ENCODE data around the gene MAB21L4. TPM values are rescaled to one million over a fixed set of nuclear protein-coding genes. Genes with fewer than 3 reads are reported as not detected.
"Not testable (repeated sequence)": the region's sequence is repeated elsewhere in the genome, so short reads cannot be mapped to it uniquely, and the experiment has no call there.

MAB21L4 gene
- polyA plus RNA-seq, 3 donors: 0.37 to 0.48 TPM; not detected in 1

DNA sequence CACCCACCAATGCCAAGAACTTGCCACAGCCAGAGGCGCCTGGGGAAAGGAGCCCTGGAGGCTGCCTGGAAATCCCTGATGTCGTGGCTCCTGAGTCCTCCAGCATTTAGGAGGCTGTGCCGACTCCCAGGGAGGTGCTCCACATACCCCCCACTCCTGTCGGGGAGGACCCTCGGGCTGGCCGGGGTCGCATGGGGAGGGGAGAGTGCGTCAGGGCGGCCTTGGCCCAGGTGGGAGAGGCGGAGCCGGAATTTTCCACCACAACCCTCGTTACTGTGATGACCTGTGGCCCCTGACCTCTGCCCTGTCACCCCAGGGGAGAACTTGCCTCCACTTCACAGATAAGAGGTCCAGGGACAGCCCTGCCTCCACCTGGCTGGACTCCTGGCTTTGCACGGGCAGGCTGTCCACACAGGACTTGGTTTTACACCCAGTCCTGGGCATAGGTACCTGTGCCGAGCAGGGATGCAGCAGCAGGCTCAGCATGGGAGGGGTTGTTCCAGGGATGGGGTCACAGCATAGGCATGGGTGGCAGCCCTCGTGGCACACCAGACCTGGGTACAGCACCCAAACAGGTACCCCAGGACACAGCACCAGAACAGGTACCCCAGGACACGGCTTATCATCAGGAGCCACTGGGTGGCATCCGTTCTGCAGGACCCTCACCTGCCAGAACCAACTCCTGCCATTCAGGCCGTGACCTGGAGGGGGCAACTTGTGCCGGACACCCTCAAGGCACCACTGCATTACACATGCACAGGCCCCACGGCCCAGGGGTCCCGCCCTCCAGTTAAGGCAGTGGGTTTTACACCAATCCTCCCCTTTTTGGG lies 39.6 kb downstream of the MAB21L4 start:
- H3K27ac ChIP-seq (ENCODE audit: low read depth, low read length): no peak overlapping the region
- 76 to 85% (median 78%) methylated on average over 21 of the region's 21 CpGs for WGBS, 3 donors

DNA sequence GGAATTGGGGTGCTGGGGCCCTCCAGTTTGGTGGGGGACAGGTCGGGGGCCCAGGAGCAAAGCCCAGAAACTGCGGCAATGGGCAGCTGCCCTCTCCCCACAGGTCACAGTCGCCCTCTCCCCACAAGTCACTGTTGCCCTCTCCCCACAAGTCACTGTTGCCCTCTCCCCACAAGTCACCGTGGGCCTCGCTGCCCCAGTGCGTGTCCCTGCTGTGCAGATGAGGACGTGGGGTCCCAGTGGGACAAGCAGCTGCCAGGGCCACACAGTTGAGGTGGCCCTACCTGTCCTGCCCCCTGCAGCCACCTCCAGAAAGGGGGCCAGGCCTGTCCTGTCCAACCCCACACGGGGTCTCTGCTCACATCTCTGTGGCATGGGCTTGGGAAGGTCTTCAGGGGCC lies 40.3 kb downstream of the MAB21L4 start:
- H3K27ac ChIP-seq (ENCODE audit: low read depth, low read length): no peak overlapping the region
- 94 to 96% (median 96%) methylated on average over 8 of the region's 8 CpGs for WGBS, 3 donors

GRCh38 chr2:240852671-240853314 lies 43.2 kb downstream of the MAB21L4 start:
- 78 to 87% (median 81%) methylated on average over 15 of the region's 15 CpGs for WGBS, 3 donors

DNA sequence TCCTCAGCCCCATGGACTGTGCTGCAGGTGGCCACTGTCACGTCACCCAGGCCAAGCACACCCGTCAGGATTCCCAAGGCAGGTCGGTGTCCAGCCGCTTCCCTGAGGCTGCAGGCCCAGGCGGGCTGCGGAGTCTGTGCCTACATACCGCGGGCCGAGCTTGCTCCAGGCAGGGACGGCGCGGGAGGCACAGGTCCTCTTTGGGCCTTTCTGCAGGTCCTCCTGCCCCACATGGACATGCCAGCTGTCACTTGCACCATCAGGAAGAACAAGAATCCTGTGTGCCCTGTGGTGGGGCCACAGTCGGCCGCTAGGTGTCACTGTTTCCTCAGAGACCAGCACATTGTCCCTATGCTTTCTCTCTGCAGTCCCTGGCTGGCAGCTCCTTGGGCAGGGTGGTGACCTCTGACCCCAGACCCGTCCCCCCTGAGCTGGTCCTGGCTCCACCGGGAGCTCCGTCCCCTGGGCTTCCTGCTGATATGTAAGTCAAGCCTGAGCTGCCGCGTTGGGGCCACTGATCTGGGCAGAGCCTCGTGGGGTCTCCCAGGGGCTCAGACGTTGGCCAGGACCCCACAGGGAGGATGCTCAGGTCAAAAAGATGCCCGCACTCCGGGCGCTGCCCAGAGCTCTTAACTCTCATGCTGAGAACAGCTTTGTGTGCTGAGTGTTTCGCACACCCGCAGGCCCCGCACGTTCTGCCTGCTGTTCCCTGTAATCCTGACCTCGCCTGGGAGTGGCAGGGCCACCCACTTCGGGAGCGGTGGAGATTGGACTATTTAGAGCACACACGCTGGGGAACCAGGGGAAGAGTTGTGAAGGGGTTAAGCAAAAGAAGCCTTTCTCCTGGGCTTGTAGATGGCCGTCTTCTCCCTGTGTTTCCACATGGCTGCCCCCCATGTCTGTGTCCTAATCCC lies 44.6 kb downstream of the MAB21L4 start:
- no peak overlapping the region for H3K27ac ChIP-seq (ENCODE audit: low read depth, low read length)
- WGBS, 3 donors: 39 to 41% (median 41%) methylated on average over 33 of the region's 33 CpGs

More at GRCh38 chr2:240852671-240853314, 43.2 kb downstream of the MAB21L4 start:
- no peak overlapping the region for H3K27ac ChIP-seq (ENCODE audit: low read depth, low read length)

- H3K27ac ChIP-seq (ENCODE audit: low read depth, low read length): no peak overlapping the region
- WGBS, 3 donors: 51 to 67% (median 65%) methylated on average over 11 of the region's 11 CpGs
These were observed 45.2 kb downstream of the MAB21L4 start for GRCh38 chr2:240850756-240851077.

DNA sequence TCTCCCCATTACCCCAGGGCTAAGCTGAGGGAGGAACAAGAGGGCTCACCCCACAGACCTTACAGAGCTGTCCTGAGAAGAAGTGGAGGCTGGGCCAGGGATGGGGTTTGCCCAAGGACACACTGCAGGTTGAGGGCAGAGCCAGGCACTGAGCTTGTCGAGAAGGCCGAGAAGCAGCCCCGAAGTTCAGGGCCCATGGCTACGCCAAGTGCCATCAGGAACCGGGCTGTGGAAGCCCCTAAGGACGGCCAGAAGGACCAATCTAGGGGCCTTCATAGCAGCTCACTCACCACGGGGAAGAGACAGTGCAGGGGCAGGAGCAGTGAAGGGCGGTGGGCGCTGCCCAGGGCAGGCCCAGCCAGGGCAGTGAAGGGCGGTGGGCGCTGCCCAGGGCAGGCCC lies 45.9 kb downstream of the MAB21L4 start:
- H3K27ac ChIP-seq (ENCODE audit: low read depth, low read length): no peak overlapping the region
- 82 to 89% (median 84%) methylated on average over 8 to 11 of the region's 11 CpGs for WGBS, 3 donors

GRCh38 chr2:240848900-240849680 lies 46.9 kb downstream of the MAB21L4 start:
- WGBS, 3 donors: 78 to 85% (median 78%) methylated on average over 12 of the region's 12 CpGs

GRCh38 chr2:240847817-240848216 lies 48.1 kb downstream of the MAB21L4 start:
- 90 to 93% (median 92%) methylated on average over 11 to 13 of the region's 13 CpGs for WGBS, 3 donors
- H3K27ac ChIP-seq (ENCODE audit: low read depth, low read length): no peak overlapping the region

More at GRCh38 chr2:240848900-240849680, 46.9 kb downstream of the MAB21L4 start:
- no peak overlapping the region for H3K27ac ChIP-seq (ENCODE audit: low read depth, low read length)

DNA sequence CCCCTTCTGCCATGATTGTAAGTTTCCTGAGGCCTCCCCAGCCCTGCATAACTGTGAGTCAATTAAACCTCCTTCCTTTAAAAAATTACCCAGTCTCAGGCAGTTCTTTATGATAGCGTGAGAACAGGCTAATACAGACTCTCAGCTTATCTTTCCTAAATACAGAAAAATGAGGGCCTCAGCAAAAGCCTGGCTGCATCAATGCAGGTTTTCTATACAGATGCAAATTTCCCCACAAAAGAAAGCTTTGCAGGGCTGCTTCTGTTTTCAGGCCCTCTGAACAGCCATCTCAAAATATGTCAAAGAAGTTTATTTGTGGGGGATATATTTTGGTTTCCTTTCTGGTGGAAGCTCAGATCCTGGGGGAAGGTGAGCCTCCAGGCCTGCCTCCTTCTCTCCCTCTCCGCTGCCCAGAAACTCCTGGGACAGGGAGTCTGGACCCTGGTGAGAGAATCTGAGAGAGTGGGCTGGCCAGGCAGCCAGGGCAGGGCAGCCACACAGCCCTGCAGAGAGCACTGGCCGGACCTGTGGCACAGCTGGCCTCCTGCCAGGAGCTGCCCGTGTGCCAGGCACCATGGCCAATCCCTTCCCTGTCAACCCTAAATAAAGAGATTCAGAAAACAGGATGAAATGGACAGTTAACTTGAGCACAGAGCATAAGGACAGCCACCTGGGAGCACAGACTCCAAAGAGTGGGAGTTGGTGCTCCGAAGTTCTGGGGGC lies 48.9 kb downstream of the MAB21L4 start:
- H3K27ac ChIP-seq (ENCODE audit: low read depth, low read length): no peak overlapping the region
- 45 to 80% (median 63%) methylated on average over 5 of the region's 5 CpGs for WGBS, 3 donors

GRCh38 chr2:240846309-240846708 lies 49.6 kb downstream of the MAB21L4 start:
- not testable (repeated sequence) for H3K27ac ChIP-seq (ENCODE audit: low read depth, low read length)
- 77 to 90% (median 88%) methylated on average over 2 of the region's 2 CpGs for WGBS, 3 donors

DNA sequence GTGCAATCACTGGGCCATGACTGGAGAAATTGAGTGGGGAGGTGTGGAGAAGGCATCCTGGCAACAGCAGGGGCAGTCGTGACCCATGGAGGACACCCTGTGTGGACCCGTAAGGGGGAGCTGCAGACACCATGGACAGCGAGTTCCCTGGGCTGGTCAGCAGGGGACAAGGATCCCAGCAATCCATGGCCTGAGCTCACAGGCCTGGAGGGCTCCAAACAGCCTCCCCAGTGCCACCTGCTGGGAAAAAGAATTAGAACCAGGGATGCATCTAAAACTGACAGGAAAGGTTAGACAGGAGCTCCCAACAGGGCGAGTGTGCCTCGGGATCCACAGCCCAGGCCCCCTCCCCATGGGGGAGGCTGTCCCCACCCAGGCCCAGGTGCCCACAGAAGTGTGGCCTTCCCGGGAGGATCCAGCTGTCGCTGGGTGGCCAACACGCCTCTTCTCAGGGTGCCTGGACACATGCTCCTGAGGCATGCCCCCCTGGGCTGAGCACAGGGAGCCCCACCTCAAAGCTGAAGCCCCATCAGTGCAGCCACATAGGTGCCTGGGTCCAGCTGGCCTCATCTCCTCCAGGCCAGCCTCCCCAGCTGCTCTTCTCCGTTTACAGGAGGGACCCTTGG lies 55.4 kb downstream of the MAB21L4 start:
- no peak overlapping the region for H3K27ac ChIP-seq (ENCODE audit: low read depth, low read length)
- WGBS, 3 donors: 38 to 44% (median 42%) methylated on average over 8 to 9 of the region's 9 CpGs

- whole genome bisulfite sequencing, 3 donors: 77 to 88% (median 84%) methylated on average over 28 of the region's 28 CpGs
These were observed 56.5 kb downstream of the MAB21L4 start for GRCh38 chr2:240839152-240840143.

DNA sequence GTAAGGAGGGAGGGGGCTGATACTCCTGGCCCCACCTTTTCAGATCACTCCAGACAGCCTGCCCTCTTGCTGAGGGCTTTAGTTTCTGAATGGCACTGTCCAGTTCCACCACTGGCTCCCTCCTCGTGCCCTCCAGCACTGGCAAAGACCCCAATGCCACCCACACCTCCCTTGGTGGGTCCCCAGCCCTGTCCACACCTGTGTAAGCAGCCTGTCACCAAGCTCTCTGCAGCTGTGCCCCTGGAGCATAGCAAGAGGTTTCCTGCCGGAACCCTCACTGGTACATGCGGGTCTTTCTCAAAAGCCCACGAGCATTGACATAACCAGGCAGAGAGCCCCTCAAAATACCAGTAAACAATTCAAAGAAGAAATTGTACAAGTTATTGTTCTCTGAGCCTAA lies 58.3 kb downstream of the MAB21L4 start:
- no peak overlapping the region for H3K27ac ChIP-seq (ENCODE audit: low read depth, low read length)
- WGBS, 3 donors: 65 to 75% (median 67%) methylated on average over 4 of the region's 4 CpGs

More at GRCh38 chr2:240839152-240840143, 56.5 kb downstream of the MAB21L4 start:
- H3K27ac ChIP-seq (ENCODE audit: low read depth, low read length): no peak overlapping the region

GRCh38 chr2:240836781-240837467 lies 59.0 kb downstream of the MAB21L4 start:
- 61 to 71% (median 63%) methylated on average over 17 of the region's 17 CpGs for WGBS, 3 donors
- H3K27ac ChIP-seq (ENCODE audit: low read depth, low read length): no peak overlapping the region

Measured in adipose tissue (tissue), 3 donors.